HG03066 (cell line): Measurements from ENCODE around the gene NOL7.
A peak's percentile ranks its signal among the peaks of the same experiment; 100 is the strongest.

Experiments used
- ATAC-seq: cut with Tn5 transposase; IDR thresholded peaks from one replicate; pipeline ENCODE4 v1.9.1; 2021; ENCODE audit warnings: low read depth; ENCODE audit not compliant: unreplicated experiment

NOL7 gene

GRCh38 chr6:13593103-13593502, 22.0 kb upstream of the NOL7 start:
- no peak for ATAC-seq

GRCh38 chr6:13593720-13594119, 21.4 kb upstream of the NOL7 start:
- ATAC-seq = no peak

- ATAC-seq = no peak
Observed at GRCh38 chr6:13597073-13597472, 18.1 kb upstream of the NOL7 start.

- ATAC-seq = no peak
Observed at GRCh38 chr6:13600036-13600435, 15.1 kb upstream of the NOL7 start.

GRCh38 chr6:13604135-13604534, 11.0 kb upstream of the NOL7 start:
- no peak for ATAC-seq

GRCh38 chr6:13604546-13605416, 10.4 kb upstream of the NOL7 start:
- ATAC-seq = no peak

GRCh38 chr6:13605634-13606033, 9.5 kb upstream of the NOL7 start:
- no peak for ATAC-seq

- ATAC-seq = no peak
Observed at GRCh38 chr6:13611715-13612114, 3.4 kb upstream of the NOL7 start.

- no peak for ATAC-seq
Observed at GRCh38 chr6:13613029-13613594, 2.0 kb upstream of the NOL7 start.

GRCh38 chr6:13614126-13614925, 809 bp upstream of the NOL7 start:
- ATAC-seq = peak; percentile 16

- ATAC-seq = peak; percentile 19
Observed at GRCh38 chr6:13615792-13616120, 621 bp downstream of the NOL7 start.

- no peak for ATAC-seq
Observed at GRCh38 chr6:13617066-13617465, 1.9 kb downstream of the NOL7 start.

GRCh38 chr6:13624871-13625288, 9.7 kb downstream of the NOL7 start:
- ATAC-seq = no peak

- no peak for ATAC-seq
Observed at GRCh38 chr6:13629459-13630116, 14.5 kb downstream of the NOL7 start.

- no peak for ATAC-seq
Observed at GRCh38 chr6:13630499-13630898, 15.4 kb downstream of the NOL7 start.

- no peak for ATAC-seq
Observed at GRCh38 chr6:13633343-13633742, 18.2 kb downstream of the NOL7 start.

GRCh38 chr6:13635948-13636658, 21.0 kb downstream of the NOL7 start:
- no peak for ATAC-seq

GRCh38 chr6:13638014-13638413, 22.9 kb downstream of the NOL7 start:
- ATAC-seq = no peak

- ATAC-seq = no peak
Observed at GRCh38 chr6:13638626-13639025, 23.5 kb downstream of the NOL7 start.

- ATAC-seq = no peak
Observed at GRCh38 chr6:13641315-13641714, 26.2 kb downstream of the NOL7 start.
